Coronary artery (tissue), 2 donors: ENCODE results near the gene MYO9A.
"Not testable (repeated sequence)": the region's sequence is repeated elsewhere in the genome, so short reads cannot be mapped to it uniquely, and the experiment has no call there.

Experiments used
- DNase-seq: peaks from one replicate; pipeline ENCODE4 v3.0.0-alpha.2; 2017; ENCODE audit warnings: low spot score
- H3K27ac ChIP-seq, 2 donors: fragments of 200-600 bp; sonication (generic); one replicate each; pipeline ENCODE4 v1.5.1; 2016 to 2019
- H3K4me3 ChIP-seq: fragments of 200-600 bp; sonication (generic); 2 replicates; pipeline ENCODE4 v1.5.1; 2016; ENCODE audit warnings: mild to moderate bottlenecking, moderate library complexity
- TF ChIP-seq, protein P1 (sequence below): fragments of 200-600 bp; sonication (generic); IDR thresholded peaks from one replicate; pipeline ENCODE4 v1.5.1; 2019; ENCODE audit warnings: antibody characterized with exemption

MYO9A gene

GRCh38 chr15:71889385-71889784 lies 228.6 kb downstream of the MYO9A start:
- Histone ChIP-seq H3K27ac (no peak overlapping the region), H3K4me3 (no peak overlapping the region)
- no peak for DNase-seq
- TF ChIP-seq, protein P1, sequence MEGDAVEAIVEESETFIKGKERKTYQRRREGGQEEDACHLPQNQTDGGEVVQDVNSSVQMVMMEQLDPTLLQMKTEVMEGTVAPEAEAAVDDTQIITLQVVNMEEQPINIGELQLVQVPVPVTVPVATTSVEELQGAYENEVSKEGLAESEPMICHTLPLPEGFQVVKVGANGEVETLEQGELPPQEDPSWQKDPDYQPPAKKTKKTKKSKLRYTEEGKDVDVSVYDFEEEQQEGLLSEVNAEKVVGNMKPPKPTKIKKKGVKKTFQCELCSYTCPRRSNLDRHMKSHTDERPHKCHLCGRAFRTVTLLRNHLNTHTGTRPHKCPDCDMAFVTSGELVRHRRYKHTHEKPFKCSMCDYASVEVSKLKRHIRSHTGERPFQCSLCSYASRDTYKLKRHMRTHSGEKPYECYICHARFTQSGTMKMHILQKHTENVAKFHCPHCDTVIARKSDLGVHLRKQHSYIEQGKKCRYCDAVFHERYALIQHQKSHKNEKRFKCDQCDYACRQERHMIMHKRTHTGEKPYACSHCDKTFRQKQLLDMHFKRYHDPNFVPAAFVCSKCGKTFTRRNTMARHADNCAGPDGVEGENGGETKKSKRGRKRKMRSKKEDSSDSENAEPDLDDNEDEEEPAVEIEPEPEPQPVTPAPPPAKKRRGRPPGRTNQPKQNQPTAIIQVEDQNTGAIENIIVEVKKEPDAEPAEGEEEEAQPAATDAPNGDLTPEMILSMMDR: no peak

- H3K4me3 ChIP-seq: no peak overlapping the region
- no peak for DNase-seq
- TF ChIP-seq, protein P1: no peak
Observed at GRCh38 chr15:71888797-71889196, 229.2 kb downstream of the MYO9A start.

GRCh38 chr15:71885390-71885789 lies 232.6 kb downstream of the MYO9A start:
- Histone ChIP-seq H3K27ac (no peak overlapping the region), H3K4me3 (no peak overlapping the region)
- TF ChIP-seq, protein P1: no peak
- no peak for DNase-seq

More at GRCh38 chr15:71888797-71889196, 229.2 kb downstream of the MYO9A start:
- H3K27ac ChIP-seq: no peak overlapping the region

GRCh38 chr15:71883447-71883846 lies 234.5 kb downstream of the MYO9A start:
- TF ChIP-seq, protein P1: no peak
- Histone ChIP-seq H3K27ac (no peak overlapping the region), H3K4me3 (no peak overlapping the region)
- DNase-seq: no peak

- Histone ChIP-seq H3K27ac (no peak overlapping the region), H3K4me3 (no peak overlapping the region)
- TF ChIP-seq, protein P1: no peak
- DNase-seq: no peak
Observed at GRCh38 chr15:71880276-71880675, 237.7 kb downstream of the MYO9A start.

- TF ChIP-seq, protein P1: no peak
- DNase-seq: no peak
- Histone ChIP-seq H3K27ac (no peak overlapping the region), H3K4me3 (no peak overlapping the region)
Observed at GRCh38 chr15:71874245-71874644, 243.7 kb downstream of the MYO9A start.

DNA sequence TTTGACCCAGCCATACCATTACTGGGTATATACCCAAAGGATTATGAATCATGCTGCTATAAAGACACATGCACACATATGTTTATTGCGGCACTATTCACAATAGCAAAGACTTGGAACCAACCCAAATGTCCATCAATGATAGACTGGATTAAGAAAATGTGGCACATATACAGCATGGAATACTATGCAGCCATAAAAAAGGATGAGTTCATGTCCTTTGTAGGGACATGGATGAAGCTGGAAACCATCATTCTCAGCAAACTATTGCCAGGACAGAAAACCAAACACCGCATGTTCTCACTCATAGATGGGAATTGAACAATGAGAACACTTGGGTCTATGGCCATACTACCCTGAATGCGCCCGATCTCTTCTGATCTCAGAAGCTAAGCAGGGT lies 259.7 kb downstream of the MYO9A start:
- not testable (repeated sequence) for DNase-seq, H3K4me3 ChIP-seq, H3K27ac ChIP-seq

DNA sequence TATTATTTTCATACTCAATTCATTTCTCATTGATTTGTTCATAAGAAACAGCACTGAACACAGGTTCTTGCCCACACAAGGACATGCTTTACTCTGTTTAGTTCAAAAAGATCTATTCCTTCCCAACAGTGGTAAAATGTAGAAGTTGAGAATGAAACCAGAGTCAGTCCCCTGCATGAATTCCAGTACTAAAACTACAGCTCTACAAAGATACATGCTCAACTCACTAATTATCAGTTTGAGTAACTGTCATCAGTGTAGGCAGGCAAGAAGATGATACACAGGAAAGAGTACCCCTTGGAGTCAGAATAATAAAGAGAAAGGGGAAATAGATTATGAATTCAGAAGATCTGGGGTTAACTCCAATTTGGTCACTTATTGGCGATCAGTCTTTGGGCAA lies 264.4 kb downstream of the MYO9A start:
- no peak overlapping the region for H3K4me3 ChIP-seq
- no peak overlapping the region for H3K27ac ChIP-seq
- DNase-seq: no peak
- TF ChIP-seq, protein P1: no peak
